HEK293 (cell line): ENCODE measurements around the gene C11orf91.

Experiments used
- CTCF ChIA-PET: fragments of 350-600 bp; formaldehyde crosslinking; extraction: SDS; loops from one replicate; lab custom pipeline; 2021; ENCODE audit warnings: antibody characterized with exemption; lab: Yijun Ruan, JAX
- POLR2A ChIA-PET: fragments of 300-600 bp; formaldehyde crosslinking; extraction: SDS; loops from one replicate; lab custom pipeline; 2020; ENCODE audit warnings: antibody characterized with exemption, inconsistent platforms; lab: Yijun Ruan, JAX
- H3K27ac ChIP-seq: fragments of 200-500 bp; sonication (Bioruptor generic); 2 replicates; pipeline ENCODE4 v1.5.1; 2014; ENCODE audit warnings: low read depth, low read length, control low read depth, inconsistent platforms; ENCODE audit errors: extremely low read depth
- H3K36me3 ChIP-seq, 2 experiments: fragments of 200-500 bp in 1 of 2; sonication (Bioruptor generic) in 1 of 2; 1 replicate in 1 of 2; 2 replicates in 1 of 2; pipeline ENCODE4 v1.5.1; 2014 to 2017; ENCODE audit warnings: inconsistent platforms in 2 of 2, low read length in 2 of 2; ENCODE audit not compliant: control insufficient read depth in 2 of 2, insufficient read depth in 1 of 2
- H3K4me1 ChIP-seq: fragments of 200-500 bp; sonication (Bioruptor generic); 2 replicates; pipeline ENCODE4 v1.5.1; 2014; ENCODE audit warnings: mild to moderate bottlenecking, low read length, inconsistent platforms; ENCODE audit not compliant: control insufficient read depth, insufficient read depth
- H3K4me3 ChIP-seq: 2 replicates; pipeline ENCODE4 v1.5.1; 2011; ENCODE audit warnings: low read depth, mild to moderate bottlenecking, control low read depth, low read length, moderate library complexity
- H3K9me3 ChIP-seq: fragments of 200-500 bp; sonication (Bioruptor generic); 2 replicates; pipeline ENCODE4 v1.5.1; 2014; ENCODE audit warnings: low read depth, low read length, inconsistent platforms; ENCODE audit not compliant: control insufficient read depth, insufficient read depth
- OSR2 ChIP-seq: fragments of 450-650 bp; formaldehyde crosslinking; IDR thresholded peaks from 2 replicates; pipeline ENCODE4 v1.5.1; 2016; ENCODE audit warnings: missing biosample characterization, missing genetic modification characterization
- ZBTB48 ChIP-seq: fragments of 450-650 bp; formaldehyde crosslinking; IDR thresholded peaks from 2 replicates; pipeline ENCODE4 v1.5.1; 2016; ENCODE audit warnings: missing biosample characterization, missing genetic modification characterization
- ZBTB8A ChIP-seq: fragments of 450-650 bp; formaldehyde crosslinking; IDR thresholded peaks from 2 replicates; pipeline ENCODE4 v1.5.1; 2016; ENCODE audit warnings: missing biosample characterization, missing genetic modification characterization
- ZIC2 ChIP-seq: fragments of 450-650 bp; formaldehyde crosslinking; IDR thresholded peaks from 2 replicates; pipeline ENCODE4 v1.5.1; 2016; ENCODE audit warnings: missing biosample characterization, missing genetic modification characterization
- ZNF121 ChIP-seq: fragments of 450-650 bp; formaldehyde crosslinking; IDR thresholded peaks from 2 replicates; pipeline ENCODE4 v1.5.1; 2016; ENCODE audit warnings: missing biosample characterization, missing genetic modification characterization
- ZNF146 ChIP-seq: fragments of 450-650 bp; formaldehyde crosslinking; IDR thresholded peaks from 2 replicates; pipeline ENCODE4 v1.5.1; 2016; ENCODE audit warnings: missing biosample characterization, missing genetic modification characterization
- ZNF169 ChIP-seq: fragments of 450-650 bp; formaldehyde crosslinking; IDR thresholded peaks from 2 replicates; pipeline ENCODE4 v1.5.1; 2016; ENCODE audit warnings: missing biosample characterization, missing genetic modification characterization
- ZNF341 ChIP-seq: fragments of 450-650 bp; formaldehyde crosslinking; IDR thresholded peaks from 2 replicates; pipeline ENCODE4; 2016; ENCODE audit warnings: low read depth, missing biosample characterization, missing genetic modification characterization
- ZNF423 ChIP-seq: fragments of 450-650 bp; formaldehyde crosslinking; IDR thresholded peaks from 2 replicates; pipeline ENCODE4 v1.5.1; 2016; ENCODE audit warnings: missing biosample characterization, missing genetic modification characterization
- ZNF510 ChIP-seq: fragments of 450-650 bp; formaldehyde crosslinking; IDR thresholded peaks from 2 replicates; pipeline ENCODE4 v1.5.1; 2018; ENCODE audit warnings: mild to moderate bottlenecking, missing genetic modification characterization, missing biosample characterization; ENCODE audit not compliant: insufficient replicate concordance
- ZNF529 ChIP-seq: fragments of 450-650 bp; formaldehyde crosslinking; IDR thresholded peaks from 2 replicates; pipeline ENCODE4 v1.5.1; 2017; ENCODE audit warnings: missing genetic modification characterization, missing biosample characterization; ENCODE audit not compliant: insufficient replicate concordance
- ZNF600 ChIP-seq: fragments of 450-650 bp; formaldehyde crosslinking; IDR thresholded peaks from 2 replicates; pipeline ENCODE4 v1.5.1; 2016; ENCODE audit warnings: missing biosample characterization, missing genetic modification characterization
- ZNF660 ChIP-seq: fragments of 450-650 bp; IDR thresholded peaks from 2 replicates; pipeline ENCODE4 v1.5.1; 2018; ENCODE audit warnings: missing biosample characterization, mild to moderate bottlenecking, missing genetic modification characterization
- ZSCAN16 ChIP-seq: fragments of 450-650 bp; formaldehyde crosslinking; IDR thresholded peaks from 2 replicates; pipeline ENCODE4 v1.5.1; 2016; ENCODE audit warnings: missing biosample characterization, missing genetic modification characterization
- TF ChIP-seq, protein P1 (sequence below): fragments of 450-650 bp; formaldehyde crosslinking; IDR thresholded peaks from 2 replicates; pipeline ENCODE4 v1.5.1; 2016; ENCODE audit warnings: missing biosample characterization, missing genetic modification characterization
- TF ChIP-seq, protein P2 (sequence below): fragments of 450-650 bp; formaldehyde crosslinking; IDR thresholded peaks from 2 replicates; pipeline ENCODE4 v1.5.1; 2016; ENCODE audit warnings: missing biosample characterization, missing genetic modification characterization
- TF ChIP-seq, protein P3 (sequence below): fragments of 450-650 bp; formaldehyde crosslinking; IDR thresholded peaks from 2 replicates; pipeline ENCODE4 v1.5.1; 2016; ENCODE audit warnings: missing biosample characterization, missing genetic modification characterization
- TF ChIP-seq, protein P4 (sequence below): fragments of 450-650 bp; formaldehyde crosslinking; IDR thresholded peaks from 2 replicates; pipeline ENCODE4 v1.5.1; 2016; ENCODE audit warnings: missing biosample characterization, missing genetic modification characterization
- TF ChIP-seq, protein P5 (sequence below): fragments of 450-650 bp; formaldehyde crosslinking; IDR thresholded peaks from 2 replicates; pipeline ENCODE4 v1.5.1; 2016; ENCODE audit warnings: missing biosample characterization, missing genetic modification characterization

C11orf91 gene

DNA sequence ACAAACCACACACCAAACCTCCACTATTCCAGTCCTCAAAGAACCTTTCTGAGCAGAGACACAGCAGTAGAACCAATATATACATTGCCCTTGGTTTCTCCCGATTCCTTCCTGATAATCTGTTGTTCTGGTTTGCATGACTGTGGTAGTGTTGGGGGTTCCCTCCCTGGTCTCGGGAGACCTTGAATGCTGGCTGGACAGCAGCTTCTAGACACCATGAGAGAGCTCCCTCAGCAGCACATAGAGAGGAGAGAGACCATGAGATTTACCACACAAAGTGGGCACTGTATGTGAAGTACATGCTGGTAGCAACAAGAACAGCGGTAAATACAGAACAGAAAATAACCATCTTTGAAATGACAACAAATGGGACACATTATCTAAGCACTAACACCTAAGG, 2.6 kb downstream of the C11orf91 start:
- Histone ChIP-seq H3K27ac (no peak overlapping the region), H3K9me3 (no peaks in the 10 kb centered on the region), H3K4me3 (no peak overlapping the region), H3K36me3 (no peaks in the 10 kb centered on the region), H3K4me1 (no peaks in the 10 kb centered on the region)
- ChIA-PET CTCF (interaction anchor here (0.5 to 0.6 kb wide), 2 partner anchors 38 to 336 kb away, joined by 3 read pairs; partner anchors contain the start of gene CD59), POLR2A (no interaction called here)
- TF ChIP-seq, protein P1, sequence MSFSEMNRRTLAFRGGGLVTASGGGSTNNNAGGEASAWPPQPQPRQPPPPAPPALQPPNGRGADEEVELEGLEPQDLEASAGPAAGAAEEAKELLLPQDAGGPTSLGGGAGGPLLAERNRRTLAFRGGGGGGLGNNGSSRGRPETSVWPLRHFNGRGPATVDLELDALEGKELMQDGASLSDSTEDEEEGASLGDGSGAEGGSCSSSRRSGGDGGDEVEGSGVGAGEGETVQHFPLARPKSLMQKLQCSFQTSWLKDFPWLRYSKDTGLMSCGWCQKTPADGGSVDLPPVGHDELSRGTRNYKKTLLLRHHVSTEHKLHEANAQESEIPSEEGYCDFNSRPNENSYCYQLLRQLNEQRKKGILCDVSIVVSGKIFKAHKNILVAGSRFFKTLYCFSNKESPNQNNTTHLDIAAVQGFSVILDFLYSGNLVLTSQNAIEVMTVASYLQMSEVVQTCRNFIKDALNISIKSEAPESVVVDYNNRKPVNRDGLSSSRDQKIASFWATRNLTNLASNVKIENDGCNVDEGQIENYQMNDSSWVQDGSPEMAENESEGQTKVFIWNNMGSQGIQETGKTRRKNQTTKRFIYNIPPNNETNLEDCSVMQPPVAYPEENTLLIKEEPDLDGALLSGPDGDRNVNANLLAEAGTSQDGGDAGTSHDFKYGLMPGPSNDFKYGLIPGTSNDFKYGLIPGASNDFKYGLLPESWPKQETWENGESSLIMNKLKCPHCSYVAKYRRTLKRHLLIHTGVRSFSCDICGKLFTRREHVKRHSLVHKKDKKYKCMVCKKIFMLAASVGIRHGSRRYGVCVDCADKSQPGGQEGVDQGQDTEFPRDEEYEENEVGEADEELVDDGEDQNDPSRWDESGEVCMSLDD (tag by site-specific recombination) = no peak
- TF ChIP-seq, protein P2, sequence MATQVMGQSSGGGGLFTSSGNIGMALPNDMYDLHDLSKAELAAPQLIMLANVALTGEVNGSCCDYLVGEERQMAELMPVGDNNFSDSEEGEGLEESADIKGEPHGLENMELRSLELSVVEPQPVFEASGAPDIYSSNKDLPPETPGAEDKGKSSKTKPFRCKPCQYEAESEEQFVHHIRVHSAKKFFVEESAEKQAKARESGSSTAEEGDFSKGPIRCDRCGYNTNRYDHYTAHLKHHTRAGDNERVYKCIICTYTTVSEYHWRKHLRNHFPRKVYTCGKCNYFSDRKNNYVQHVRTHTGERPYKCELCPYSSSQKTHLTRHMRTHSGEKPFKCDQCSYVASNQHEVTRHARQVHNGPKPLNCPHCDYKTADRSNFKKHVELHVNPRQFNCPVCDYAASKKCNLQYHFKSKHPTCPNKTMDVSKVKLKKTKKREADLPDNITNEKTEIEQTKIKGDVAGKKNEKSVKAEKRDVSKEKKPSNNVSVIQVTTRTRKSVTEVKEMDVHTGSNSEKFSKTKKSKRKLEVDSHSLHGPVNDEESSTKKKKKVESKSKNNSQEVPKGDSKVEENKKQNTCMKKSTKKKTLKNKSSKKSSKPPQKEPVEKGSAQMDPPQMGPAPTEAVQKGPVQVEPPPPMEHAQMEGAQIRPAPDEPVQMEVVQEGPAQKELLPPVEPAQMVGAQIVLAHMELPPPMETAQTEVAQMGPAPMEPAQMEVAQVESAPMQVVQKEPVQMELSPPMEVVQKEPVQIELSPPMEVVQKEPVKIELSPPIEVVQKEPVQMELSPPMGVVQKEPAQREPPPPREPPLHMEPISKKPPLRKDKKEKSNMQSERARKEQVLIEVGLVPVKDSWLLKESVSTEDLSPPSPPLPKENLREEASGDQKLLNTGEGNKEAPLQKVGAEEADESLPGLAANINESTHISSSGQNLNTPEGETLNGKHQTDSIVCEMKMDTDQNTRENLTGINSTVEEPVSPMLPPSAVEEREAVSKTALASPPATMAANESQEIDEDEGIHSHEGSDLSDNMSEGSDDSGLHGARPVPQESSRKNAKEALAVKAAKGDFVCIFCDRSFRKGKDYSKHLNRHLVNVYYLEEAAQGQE = peak; percentile 68

DNA sequence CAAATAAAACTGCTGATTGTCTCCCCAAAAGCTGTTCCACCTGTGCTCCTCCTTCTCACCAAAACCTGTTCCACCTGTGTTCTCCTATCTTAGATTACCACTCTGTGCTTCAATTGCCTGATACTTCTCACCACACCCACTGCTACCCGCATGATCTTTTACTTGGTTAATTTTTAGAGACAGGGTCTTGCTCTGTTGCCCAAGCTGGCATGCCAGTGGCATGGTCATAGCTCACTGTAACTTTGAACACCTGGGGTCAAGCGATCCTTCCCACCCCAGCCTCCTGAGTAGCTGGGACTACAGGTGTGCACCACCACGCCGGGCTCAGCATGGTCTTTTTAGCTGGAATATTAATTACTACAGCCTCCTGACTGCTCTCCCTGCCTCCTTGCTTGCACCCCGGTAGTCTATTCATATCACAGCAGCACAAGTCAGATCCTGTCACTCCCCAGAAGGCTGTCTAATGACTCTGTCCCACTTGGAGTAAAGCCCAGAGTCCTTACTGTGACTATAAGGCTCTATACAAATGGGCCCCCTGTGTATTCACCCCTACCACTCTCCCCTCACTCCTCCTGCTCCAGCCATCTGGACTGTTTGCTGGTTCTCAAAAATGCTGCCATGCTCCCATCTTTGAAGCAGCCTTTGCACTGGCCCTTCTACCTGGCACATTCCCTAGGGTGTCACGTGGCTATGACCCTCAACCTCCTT, 3.5 kb downstream of the C11orf91 start:
- Histone ChIP-seq H3K36me3 (no peaks in the 10 kb centered on the region), H3K4me3 (no peak overlapping the region)
- CTCF ChIA-PET = interaction anchor here (0.6 kb wide), 1 partner anchor 39 kb away, joined by 4 read pairs; the partner anchor contains the start of gene CD59
- TF ChIP-seq, protein P3, sequence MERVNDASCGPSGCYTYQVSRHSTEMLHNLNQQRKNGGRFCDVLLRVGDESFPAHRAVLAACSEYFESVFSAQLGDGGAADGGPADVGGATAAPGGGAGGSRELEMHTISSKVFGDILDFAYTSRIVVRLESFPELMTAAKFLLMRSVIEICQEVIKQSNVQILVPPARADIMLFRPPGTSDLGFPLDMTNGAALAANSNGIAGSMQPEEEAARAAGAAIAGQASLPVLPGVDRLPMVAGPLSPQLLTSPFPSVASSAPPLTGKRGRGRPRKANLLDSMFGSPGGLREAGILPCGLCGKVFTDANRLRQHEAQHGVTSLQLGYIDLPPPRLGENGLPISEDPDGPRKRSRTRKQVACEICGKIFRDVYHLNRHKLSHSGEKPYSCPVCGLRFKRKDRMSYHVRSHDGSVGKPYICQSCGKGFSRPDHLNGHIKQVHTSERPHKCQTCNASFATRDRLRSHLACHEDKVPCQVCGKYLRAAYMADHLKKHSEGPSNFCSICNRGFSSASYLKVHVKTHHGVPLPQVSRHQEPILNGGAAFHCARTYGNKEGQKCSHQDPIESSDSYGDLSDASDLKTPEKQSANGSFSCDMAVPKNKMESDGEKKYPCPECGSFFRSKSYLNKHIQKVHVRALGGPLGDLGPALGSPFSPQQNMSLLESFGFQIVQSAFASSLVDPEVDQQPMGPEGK = 0 out of 2 replicates have a peak, but pooled peaks have one; percentile 23
- TF ChIP-seq ZSCAN16 (tag by site-specific recombination) (no peak), ZIC2 (peak; percentile 76), ZNF121 (tag by site-specific recombination) (0 out of 2 replicates have a peak, but pooled peaks have one; percentile 34), OSR2 (tag by site-specific recombination) (0 out of 2 replicates have a peak, but pooled peaks have one; percentile 29), ZBTB48 (tag by site-specific recombination) (peak; percentile 19; the same call in 1 of the 2 replicates), ZBTB8A (peak; percentile 43; the same call in 1 of the 2 replicates), ZNF600 (0 out of 2 replicates have a peak, but pooled peaks have one; percentile 12), ZNF423 (tag by site-specific recombination) (peak; percentile 38; the same call in 1 of the 2 replicates), ZNF510 (no peak), ZNF169 (tag by site-specific recombination) (no peak), ZNF529 (tag by site-specific recombination) (no peak), ZNF660 (tag by site-specific recombination) (0 out of 2 replicates have a peak, but pooled peaks have one; percentile 20), ZNF146 (tag by site-specific recombination) (no peak), ZNF341 (peak; percentile 35)
- TF ChIP-seq, protein P4, sequence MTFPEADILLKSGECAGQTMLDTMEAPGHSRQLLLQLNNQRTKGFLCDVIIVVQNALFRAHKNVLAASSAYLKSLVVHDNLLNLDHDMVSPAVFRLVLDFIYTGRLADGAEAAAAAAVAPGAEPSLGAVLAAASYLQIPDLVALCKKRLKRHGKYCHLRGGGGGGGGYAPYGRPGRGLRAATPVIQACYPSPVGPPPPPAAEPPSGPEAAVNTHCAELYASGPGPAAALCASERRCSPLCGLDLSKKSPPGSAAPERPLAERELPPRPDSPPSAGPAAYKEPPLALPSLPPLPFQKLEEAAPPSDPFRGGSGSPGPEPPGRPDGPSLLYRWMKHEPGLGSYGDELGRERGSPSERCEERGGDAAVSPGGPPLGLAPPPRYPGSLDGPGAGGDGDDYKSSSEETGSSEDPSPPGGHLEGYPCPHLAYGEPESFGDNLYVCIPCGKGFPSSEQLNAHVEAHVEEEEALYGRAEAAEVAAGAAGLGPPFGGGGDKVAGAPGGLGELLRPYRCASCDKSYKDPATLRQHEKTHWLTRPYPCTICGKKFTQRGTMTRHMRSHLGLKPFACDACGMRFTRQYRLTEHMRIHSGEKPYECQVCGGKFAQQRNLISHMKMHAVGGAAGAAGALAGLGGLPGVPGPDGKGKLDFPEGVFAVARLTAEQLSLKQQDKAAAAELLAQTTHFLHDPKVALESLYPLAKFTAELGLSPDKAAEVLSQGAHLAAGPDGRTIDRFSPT (tag by site-specific recombination) = no peak
- TF ChIP-seq, protein P5, sequence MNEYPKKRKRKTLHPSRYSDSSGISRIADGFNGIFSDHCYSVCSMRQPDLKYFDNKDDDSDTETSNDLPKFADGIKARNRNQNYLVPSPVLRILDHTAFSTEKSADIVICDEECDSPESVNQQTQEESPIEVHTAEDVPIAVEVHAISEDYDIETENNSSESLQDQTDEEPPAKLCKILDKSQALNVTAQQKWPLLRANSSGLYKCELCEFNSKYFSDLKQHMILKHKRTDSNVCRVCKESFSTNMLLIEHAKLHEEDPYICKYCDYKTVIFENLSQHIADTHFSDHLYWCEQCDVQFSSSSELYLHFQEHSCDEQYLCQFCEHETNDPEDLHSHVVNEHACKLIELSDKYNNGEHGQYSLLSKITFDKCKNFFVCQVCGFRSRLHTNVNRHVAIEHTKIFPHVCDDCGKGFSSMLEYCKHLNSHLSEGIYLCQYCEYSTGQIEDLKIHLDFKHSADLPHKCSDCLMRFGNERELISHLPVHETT (tag by site-specific recombination) = no peak
- TF ChIP-seq, all 188 proteins: peak for 10
- Histone ChIP-seq H3K9me3 (no peaks in the 10 kb centered on the region), H3K27ac (no peak overlapping the region), H3K4me1 (peaks cover 2% of the 10 kb centered on the region; the same call in 1 of the 2 replicates)
- POLR2A ChIA-PET = no interaction called here
